MM.1S (cell line): ENCODE data around the gene MLC1.

Experiments
- CTCF ChIP-seq: fragments of 300-600 bp; sonication (generic); IDR thresholded peaks from 2 replicates; pipeline ENCODE4 v1.5.1; 2016; ENCODE audit warnings: antibody characterized with exemption, low read length, mixed read lengths
- EZH2 ChIP-seq: fragments of 300-600 bp; sonication (generic); optimal IDR thresholded peaks from 2 replicates; pipeline ENCODE3; 2017; ENCODE audit warnings: low read depth, mild to moderate bottlenecking, antibody characterized with exemption, low read length, mixed read lengths

- TF ChIP-seq CTCF = peak; percentile 72
- TF ChIP-seq EZH2 = no peak
Measured at GRCh38 chr22:50030297-50031188, 54.7 kb downstream of the MLC1 start.
